Hypothalamus (tissue), 51 donors: ENCODE data around the gene RALGAPA2.

Source experiments
- DNase-seq, 51 donors: peaks; one replicate each; lab custom pipeline; 2025; lab: John Stamatoyannopoulos, UW

RALGAPA2 gene

DNA sequence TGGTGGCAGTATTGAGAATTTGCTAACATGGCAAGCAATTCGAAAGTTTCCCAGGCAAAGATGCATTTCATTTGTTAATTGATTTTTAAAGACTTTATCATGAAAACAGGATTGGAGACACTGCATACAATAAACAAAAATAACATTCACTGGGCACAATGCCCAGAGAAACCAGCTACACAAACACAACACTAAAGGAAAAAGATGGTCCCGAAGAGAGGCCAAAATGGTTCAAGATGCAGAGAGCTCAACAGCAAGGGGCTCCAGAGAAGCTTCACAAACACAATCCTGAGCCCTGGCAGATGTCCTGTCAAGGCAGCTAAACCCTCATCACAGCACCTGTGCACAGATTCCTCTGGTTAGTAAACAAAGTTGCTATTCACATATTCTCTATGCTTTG lies 265.2 kb downstream of the RALGAPA2 start:
- DNase-seq = no peak

DNA sequence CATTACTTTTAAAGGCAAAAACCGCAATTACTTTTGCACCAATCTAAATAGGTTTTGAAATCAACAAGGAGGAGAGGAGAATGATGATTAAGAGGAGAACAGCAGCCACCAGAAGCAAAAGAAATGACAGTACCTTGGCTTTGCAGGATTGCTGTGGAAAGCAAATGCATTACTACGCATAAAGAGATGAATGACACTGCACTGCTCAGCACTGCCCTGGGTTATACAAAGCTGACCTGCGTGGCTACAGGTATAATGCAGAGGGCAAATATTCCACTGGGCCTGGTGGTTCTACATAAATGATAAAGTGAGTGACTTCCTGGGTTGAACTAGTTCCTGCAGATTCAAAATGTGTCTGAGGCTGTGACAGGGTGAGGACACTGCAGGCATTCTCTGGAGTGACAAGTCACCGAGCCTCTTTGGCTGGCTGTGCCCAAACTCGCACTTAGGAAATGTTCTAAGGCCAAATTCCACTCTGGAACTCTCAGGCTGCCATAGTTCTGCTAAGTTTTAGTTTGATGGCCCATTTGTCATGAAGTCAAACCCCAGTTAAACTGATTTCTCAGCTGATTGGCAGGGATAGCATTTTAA lies 265.9 kb downstream of the RALGAPA2 start:
- peak in 1 of 51 donors; percentile 14 for DNase-seq

DNA sequence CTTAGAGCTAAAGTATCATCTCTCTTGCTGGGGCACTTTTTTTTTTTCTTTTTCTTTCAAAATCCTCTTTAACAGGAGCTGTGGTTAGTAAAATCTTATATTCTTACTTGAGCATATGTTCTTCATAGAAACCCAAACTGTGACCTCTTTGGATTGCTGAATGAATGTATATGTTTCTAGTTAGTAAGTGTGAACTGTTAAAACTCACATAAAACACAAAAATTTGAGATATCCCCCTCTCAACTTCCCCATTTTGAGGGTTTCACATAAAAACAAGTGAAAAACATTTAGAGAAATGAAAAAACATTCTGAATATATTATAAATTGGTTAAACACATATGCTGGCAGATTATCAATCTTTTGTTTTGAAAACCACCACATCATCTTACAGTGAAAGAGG lies 266.4 kb downstream of the RALGAPA2 start:
- no peak for DNase-seq

- DNase-seq = no peak
Observed at GRCh38 chr20:20443504-20443903, 268.9 kb downstream of the RALGAPA2 start.

- no peak for DNase-seq
Observed at GRCh38 chr20:20442466-20442865, 270.0 kb downstream of the RALGAPA2 start.

- no peak for DNase-seq
Observed at GRCh38 chr20:20440886-20441658, 271.4 kb downstream of the RALGAPA2 start.

DNA sequence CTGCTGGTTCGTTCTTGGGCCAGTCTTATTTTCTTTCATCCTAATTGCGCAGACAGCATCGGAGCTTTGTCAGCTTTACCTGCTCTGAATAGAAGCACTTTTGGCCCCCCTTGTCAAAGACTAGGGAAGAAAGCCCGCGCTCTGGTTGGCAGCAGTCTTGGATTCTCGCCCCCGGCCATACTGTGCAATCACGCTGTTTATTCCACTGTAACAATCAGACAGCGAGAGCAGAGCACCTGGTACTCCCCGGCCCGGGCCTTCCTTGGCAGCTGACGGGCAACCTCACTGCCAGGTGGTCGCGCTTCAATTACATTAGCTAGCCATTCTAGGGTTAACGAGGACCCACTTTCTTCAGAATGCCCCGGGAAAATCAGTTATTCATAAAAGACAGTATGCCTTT lies 272.0 kb downstream of the RALGAPA2 start:
- peak in 2 of 51 donors; percentile 15 to 24 for DNase-seq

GRCh38 chr20:20439602-20440190 lies 272.7 kb downstream of the RALGAPA2 start:
- no peak for DNase-seq

GRCh38 chr20:20437314-20437713 lies 275.1 kb downstream of the RALGAPA2 start:
- DNase-seq = no peak

- no peak for DNase-seq
Observed at GRCh38 chr20:20436689-20437088, 275.8 kb downstream of the RALGAPA2 start.

DNA sequence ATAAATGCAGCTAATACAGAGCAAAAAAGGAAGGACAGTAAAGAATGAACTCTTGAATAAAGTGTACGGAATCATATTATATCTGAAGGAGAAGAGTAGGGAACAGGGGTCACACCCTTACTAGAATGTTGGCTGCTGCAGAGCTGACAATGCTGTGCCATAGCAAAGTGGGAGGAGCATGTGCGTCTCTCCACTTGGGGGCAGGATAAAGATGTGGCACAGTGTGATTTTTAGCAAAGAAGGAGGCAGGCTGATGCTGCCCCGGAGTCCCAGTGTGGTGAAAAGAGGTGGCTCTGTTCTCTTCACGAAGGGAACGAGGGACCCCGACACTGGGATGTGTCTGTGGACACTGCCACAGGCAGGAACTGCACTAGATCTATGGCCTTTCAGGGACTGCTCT lies 277.0 kb downstream of the RALGAPA2 start:
- peak in 12 of 51 donors; percentile 12 to 68 (median 34) for DNase-seq

- no peak for DNase-seq
Observed at GRCh38 chr20:20432618-20433286, 279.7 kb downstream of the RALGAPA2 start.

GRCh38 chr20:20430066-20430465 lies 282.4 kb downstream of the RALGAPA2 start:
- DNase-seq = no peak

DNA sequence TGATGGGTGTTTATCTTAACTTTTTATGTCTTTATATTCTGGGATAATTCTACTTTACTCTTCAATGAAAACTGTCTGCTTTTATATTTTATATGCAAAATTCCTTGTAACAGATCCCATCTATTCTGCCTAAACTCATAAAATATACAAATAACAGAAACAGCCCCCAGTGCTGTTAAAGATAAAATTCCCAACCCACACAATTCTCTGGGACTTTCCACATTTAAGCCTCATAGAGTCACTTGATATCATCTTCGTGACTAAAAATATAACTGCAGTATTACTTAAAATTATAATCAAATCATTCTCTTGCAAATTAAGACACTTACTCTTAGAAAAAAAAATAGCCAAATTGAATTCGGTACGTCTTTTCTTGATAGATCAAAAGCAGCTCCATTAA lies 284.4 kb downstream of the RALGAPA2 start:
- no peak for DNase-seq

- peak in 1 of 51 donors; percentile 29 for DNase-seq
Observed at GRCh38 chr20:20427227-20427864, 285.1 kb downstream of the RALGAPA2 start.

DNA sequence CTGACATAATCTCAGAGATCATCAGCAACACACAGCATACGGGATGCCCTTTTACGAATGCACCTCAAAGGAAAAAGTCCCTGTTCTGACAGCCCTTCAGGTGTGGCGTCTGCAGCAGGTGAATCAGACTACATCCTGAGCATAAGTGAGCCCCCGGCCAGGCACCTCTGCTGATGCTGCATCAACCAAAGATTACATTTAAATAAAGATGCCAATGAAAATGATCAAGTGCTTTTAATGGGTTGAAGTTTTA lies 285.9 kb downstream of the RALGAPA2 start:
- DNase-seq = no peak

- DNase-seq = no peak
Observed at GRCh38 chr20:20425823-20426654, 286.4 kb downstream of the RALGAPA2 start.

DNA sequence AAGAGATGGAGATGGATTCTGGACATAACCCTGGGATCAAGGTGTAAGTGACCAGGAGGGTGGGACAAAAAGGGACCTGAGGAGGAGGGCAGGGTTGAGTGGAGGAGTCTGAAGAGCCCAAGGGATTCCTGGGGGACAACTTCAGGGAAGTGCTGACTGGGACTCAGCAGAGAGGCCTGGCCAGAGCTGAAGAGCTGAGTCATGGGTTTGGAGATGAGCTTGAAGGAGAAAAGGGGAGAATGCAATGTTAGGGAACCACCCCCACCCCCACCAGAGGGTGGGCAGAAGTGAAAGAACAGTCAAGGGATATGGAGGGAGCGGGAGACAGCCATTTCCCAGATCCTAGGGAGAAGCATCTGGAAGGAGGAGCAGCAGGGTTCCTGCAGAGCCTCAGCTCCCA lies 289.3 kb downstream of the RALGAPA2 start:
- no peak for DNase-seq

GRCh38 chr20:20417876-20418676 lies 294.4 kb downstream of the RALGAPA2 start:
- no peak for DNase-seq

- no peak for DNase-seq
Observed at GRCh38 chr20:20415321-20415720, 297.1 kb downstream of the RALGAPA2 start.
